K562 (cell line): ENCODE data around the gene SDC3. TPM values are rescaled to one million over a fixed set of nuclear protein-coding genes. Genes with fewer than 3 reads are reported as not detected.
A peak's percentile ranks its signal among the peaks of the same experiment; 100 is the strongest.

ENCODE experiments used
- KDM4B ChIP-seq, 2 experiments: fragments of 450-650 bp in 1 of 2; sonication (generic) in 1 of 2; IDR thresholded peaks; 2 replicates each; pipeline ENCODE4 v1.6.1; 2016 to 2017; ENCODE audit warnings: borderline replicate concordance in 2 of 2, antibody characterized with exemption in 1 of 2, low read depth in 1 of 2, mild to moderate bottlenecking in 1 of 2
- POLR2H ChIP-seq: IDR thresholded peaks from 2 replicates; pipeline ENCODE4 v1.6.1; 2016; ENCODE audit warnings: missing genetic modification characterization, low read depth, mild to moderate bottlenecking, control low read depth, missing compliant biosample characterization, moderate library complexity
- RAD21 ChIP-seq, 2 experiments: fragments of 250-450 bp in 1 of 2; fragments of 450-650 bp in 1 of 2; sonication (Bioruptor Pico) in 1 of 2; formaldehyde crosslinking in 1 of 2; IDR thresholded peaks in 1 of 2; conservative IDR thresholded peaks in 1 of 2; 2 replicates each; pipeline versions ENCODE4 v1.4.0 to v1.8.0; 2020 to 2022; ENCODE audit warnings: mild to moderate bottlenecking in 2 of 2, moderate library complexity in 1 of 2
- ZFP36 ChIP-seq: fragments of 150-350 bp; IDR thresholded peaks from 2 replicates; pipeline ENCODE4 v1.6.1; 2018; ENCODE audit warnings: low read length, low read depth; ENCODE audit not compliant: partially characterized antibody
- polyA plus RNA-seq, 8 experiments: library from polyadenylated mRNA; depleted of rRNA in 4 of 8; stranded (reverse) in 5 of 8; unstranded in 3 of 8; fragments of >200 nt; fragmentation: Nextera tagmentation in 2 of 8; fragmentation: Illumina TruSeq in 1 of 8; extraction: Ambion mirVana in 2 of 8; extraction: Trizol in 1 of 8; gene quantifications; 2 replicates each; pipeline versions ENCODE4 v1.2.1 to v1.2.3, GENCODE V29; 2011 to 2014; ENCODE audit warnings: inconsistent platforms in 1 of 8, missing spikeins in 1 of 8
- total RNA-seq, 7 experiments: library from RNA; depleted of rRNA in 6 of 7; stranded (reverse); fragments of >200 nt in 6 of 7; fragmentation: Illumina TruSeq in 2 of 7; extraction: Trizol in 2 of 7; gene quantifications; 2 replicates each; pipeline versions ENCODE4 v1.2.1 to v1.2.3, GENCODE V29; 2011 to 2021; ENCODE audit warnings: low replicate concordance in 1 of 7
- TF ChIP-seq, protein P1 (sequence below): fragments of 450-650 bp; IDR thresholded peaks from 2 replicates; pipeline ENCODE4 v1.6.1; 2016; ENCODE audit warnings: mild to moderate bottlenecking, moderate library complexity
- TF ChIP-seq, protein P2 (sequence below): fragments of 450-650 bp; IDR thresholded peaks from 2 replicates; pipeline ENCODE4 v1.6.1; 2017; ENCODE audit warnings: antibody characterized with exemption, mild to moderate bottlenecking
- TF ChIP-seq, protein P3 (sequence below), 2 experiments: IDR thresholded peaks; 2 replicates each; pipeline ENCODE4 v1.6.1; 2011; ENCODE audit warnings: borderline replicate concordance in 1 of 2, control low read depth in 1 of 2, low read depth in 1 of 2, low read length in 1 of 2, mild to moderate bottlenecking in 1 of 2, mixed read lengths in 1 of 2, moderate library complexity in 1 of 2; ENCODE audit not compliant: insufficient read depth in 1 of 2, insufficient read length in 1 of 2, poor library complexity in 1 of 2, severe bottlenecking in 1 of 2; ENCODE audit errors: extremely low read depth in 1 of 2

Gene SDC3
- total and polyA plus RNA-seq, 9 of the 15 experiments (the other 6 are each of a cell fraction or from before 2014, with no cell fraction given): 0.38 to 44.1 (median 12.1) TPM

DNA sequence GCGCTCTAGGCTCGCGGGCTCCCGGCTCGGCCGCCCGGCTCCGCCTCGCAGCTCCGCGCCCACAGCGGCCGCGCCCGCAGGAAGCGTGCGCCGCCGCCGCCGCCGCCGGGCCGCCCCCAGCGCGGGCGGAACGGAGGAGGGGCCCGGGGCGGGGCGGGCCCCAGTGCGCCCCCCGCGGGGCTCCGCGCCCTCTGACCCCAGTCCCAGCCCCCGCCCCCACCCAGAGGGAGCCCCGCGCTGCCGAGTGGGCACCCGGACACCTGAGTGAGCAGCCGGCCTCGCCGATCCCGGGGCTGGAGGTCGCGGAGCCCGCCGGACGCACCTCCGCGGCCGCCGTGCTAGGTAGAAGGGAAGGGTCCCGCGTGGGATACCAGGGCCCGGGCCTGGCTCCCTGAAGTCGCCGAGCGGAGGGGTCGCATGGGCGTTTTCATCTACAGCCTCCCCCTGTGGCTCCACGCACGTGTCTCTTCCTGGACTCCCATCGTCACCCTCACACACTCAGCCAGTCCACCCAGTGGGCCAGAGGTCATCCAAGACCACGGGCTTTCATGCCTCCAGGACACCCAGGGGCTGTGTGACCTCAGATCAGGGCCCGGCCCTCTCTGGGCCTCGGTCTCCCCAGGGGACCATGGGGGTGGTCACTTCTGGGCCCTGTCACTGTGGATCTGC, at the start of gene SDC3 (continued):
- TF ChIP-seq, protein P1, sequence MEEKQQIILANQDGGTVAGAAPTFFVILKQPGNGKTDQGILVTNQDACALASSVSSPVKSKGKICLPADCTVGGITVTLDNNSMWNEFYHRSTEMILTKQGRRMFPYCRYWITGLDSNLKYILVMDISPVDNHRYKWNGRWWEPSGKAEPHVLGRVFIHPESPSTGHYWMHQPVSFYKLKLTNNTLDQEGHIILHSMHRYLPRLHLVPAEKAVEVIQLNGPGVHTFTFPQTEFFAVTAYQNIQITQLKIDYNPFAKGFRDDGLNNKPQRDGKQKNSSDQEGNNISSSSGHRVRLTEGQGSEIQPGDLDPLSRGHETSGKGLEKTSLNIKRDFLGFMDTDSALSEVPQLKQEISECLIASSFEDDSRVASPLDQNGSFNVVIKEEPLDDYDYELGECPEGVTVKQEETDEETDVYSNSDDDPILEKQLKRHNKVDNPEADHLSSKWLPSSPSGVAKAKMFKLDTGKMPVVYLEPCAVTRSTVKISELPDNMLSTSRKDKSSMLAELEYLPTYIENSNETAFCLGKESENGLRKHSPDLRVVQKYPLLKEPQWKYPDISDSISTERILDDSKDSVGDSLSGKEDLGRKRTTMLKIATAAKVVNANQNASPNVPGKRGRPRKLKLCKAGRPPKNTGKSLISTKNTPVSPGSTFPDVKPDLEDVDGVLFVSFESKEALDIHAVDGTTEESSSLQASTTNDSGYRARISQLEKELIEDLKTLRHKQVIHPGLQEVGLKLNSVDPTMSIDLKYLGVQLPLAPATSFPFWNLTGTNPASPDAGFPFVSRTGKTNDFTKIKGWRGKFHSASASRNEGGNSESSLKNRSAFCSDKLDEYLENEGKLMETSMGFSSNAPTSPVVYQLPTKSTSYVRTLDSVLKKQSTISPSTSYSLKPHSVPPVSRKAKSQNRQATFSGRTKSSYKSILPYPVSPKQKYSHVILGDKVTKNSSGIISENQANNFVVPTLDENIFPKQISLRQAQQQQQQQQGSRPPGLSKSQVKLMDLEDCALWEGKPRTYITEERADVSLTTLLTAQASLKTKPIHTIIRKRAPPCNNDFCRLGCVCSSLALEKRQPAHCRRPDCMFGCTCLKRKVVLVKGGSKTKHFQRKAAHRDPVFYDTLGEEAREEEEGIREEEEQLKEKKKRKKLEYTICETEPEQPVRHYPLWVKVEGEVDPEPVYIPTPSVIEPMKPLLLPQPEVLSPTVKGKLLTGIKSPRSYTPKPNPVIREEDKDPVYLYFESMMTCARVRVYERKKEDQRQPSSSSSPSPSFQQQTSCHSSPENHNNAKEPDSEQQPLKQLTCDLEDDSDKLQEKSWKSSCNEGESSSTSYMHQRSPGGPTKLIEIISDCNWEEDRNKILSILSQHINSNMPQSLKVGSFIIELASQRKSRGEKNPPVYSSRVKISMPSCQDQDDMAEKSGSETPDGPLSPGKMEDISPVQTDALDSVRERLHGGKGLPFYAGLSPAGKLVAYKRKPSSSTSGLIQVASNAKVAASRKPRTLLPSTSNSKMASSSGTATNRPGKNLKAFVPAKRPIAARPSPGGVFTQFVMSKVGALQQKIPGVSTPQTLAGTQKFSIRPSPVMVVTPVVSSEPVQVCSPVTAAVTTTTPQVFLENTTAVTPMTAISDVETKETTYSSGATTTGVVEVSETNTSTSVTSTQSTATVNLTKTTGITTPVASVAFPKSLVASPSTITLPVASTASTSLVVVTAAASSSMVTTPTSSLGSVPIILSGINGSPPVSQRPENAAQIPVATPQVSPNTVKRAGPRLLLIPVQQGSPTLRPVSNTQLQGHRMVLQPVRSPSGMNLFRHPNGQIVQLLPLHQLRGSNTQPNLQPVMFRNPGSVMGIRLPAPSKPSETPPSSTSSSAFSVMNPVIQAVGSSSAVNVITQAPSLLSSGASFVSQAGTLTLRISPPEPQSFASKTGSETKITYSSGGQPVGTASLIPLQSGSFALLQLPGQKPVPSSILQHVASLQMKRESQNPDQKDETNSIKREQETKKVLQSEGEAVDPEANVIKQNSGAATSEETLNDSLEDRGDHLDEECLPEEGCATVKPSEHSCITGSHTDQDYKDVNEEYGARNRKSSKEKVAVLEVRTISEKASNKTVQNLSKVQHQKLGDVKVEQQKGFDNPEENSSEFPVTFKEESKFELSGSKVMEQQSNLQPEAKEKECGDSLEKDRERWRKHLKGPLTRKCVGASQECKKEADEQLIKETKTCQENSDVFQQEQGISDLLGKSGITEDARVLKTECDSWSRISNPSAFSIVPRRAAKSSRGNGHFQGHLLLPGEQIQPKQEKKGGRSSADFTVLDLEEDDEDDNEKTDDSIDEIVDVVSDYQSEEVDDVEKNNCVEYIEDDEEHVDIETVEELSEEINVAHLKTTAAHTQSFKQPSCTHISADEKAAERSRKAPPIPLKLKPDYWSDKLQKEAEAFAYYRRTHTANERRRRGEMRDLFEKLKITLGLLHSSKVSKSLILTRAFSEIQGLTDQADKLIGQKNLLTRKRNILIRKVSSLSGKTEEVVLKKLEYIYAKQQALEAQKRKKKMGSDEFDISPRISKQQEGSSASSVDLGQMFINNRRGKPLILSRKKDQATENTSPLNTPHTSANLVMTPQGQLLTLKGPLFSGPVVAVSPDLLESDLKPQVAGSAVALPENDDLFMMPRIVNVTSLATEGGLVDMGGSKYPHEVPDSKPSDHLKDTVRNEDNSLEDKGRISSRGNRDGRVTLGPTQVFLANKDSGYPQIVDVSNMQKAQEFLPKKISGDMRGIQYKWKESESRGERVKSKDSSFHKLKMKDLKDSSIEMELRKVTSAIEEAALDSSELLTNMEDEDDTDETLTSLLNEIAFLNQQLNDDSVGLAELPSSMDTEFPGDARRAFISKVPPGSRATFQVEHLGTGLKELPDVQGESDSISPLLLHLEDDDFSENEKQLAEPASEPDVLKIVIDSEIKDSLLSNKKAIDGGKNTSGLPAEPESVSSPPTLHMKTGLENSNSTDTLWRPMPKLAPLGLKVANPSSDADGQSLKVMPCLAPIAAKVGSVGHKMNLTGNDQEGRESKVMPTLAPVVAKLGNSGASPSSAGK: peak; percentile 71; the same call in 1 of the 2 replicates
- TF ChIP-seq ZFP36: peak; percentile 76
- TF ChIP-seq, protein P2, sequence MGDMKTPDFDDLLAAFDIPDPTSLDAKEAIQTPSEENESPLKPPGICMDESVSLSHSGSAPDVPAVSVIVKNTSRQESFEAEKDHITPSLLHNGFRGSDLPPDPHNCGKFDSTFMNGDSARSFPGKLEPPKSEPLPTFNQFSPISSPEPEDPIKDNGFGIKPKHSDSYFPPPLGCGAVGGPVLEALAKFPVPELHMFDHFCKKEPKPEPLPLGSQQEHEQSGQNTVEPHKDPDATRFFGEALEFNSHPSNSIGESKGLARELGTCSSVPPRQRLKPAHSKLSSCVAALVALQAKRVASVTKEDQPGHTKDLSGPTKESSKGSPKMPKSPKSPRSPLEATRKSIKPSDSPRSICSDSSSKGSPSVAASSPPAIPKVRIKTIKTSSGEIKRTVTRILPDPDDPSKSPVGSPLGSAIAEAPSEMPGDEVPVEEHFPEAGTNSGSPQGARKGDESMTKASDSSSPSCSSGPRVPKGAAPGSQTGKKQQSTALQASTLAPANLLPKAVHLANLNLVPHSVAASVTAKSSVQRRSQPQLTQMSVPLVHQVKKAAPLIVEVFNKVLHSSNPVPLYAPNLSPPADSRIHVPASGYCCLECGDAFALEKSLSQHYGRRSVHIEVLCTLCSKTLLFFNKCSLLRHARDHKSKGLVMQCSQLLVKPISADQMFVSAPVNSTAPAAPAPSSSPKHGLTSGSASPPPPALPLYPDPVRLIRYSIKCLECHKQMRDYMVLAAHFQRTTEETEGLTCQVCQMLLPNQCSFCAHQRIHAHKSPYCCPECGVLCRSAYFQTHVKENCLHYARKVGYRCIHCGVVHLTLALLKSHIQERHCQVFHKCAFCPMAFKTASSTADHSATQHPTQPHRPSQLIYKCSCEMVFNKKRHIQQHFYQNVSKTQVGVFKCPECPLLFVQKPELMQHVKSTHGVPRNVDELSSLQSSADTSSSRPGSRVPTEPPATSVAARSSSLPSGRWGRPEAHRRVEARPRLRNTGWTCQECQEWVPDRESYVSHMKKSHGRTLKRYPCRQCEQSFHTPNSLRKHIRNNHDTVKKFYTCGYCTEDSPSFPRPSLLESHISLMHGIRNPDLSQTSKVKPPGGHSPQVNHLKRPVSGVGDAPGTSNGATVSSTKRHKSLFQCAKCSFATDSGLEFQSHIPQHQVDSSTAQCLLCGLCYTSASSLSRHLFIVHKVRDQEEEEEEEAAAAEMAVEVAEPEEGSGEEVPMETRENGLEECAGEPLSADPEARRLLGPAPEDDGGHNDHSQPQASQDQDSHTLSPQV: peak; percentile 64
- TF ChIP-seq POLR2H (tag): no peak
- TF ChIP-seq RAD21 (CRISPR knock-in tag; conservative IDR thresholded peaks at IDR 0.05 in 1 of 2, IDR thresholded peaks at IDR 0.05 in 1 of 2): 0 out of 4 replicates have a peak, but pooled peaks of 1 of the 2 experiments have one; percentile 2
- TF ChIP-seq, protein P3, sequence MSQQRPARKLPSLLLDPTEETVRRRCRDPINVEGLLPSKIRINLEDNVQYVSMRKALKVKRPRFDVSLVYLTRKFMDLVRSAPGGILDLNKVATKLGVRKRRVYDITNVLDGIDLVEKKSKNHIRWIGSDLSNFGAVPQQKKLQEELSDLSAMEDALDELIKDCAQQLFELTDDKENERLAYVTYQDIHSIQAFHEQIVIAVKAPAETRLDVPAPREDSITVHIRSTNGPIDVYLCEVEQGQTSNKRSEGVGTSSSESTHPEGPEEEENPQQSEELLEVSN (IDR thresholded peaks at IDR 0.05; ENCODE audit: borderline replicate concordance in 1 of 2, extremely low read depth in 1 of 2, insufficient read depth in 1 of 2, insufficient read length in 1 of 2, low read depth in 1 of 2, low read length in 1 of 2, poor library complexity in 1 of 2, severe bottlenecking in 1 of 2): peak; percentile 44 to 67
- 0 out of 4 replicates have a peak, but pooled peaks of 1 of the 2 experiments have one; percentile 7 for TF ChIP-seq KDM4B (IDR thresholded peaks at IDR 0.05; ENCODE audit: borderline replicate concordance in 2 of 2, low read depth in 1 of 2)
